Lower leg skin (tissue), 4 donors: ENCODE measurements around the gene ZDHHC6. TPM values are rescaled to one million over a fixed set of nuclear protein-coding genes. Genes with fewer than 3 reads are reported as not detected.
"Not testable (repeated sequence)": the region's sequence is repeated elsewhere in the genome, so short reads cannot be mapped to it uniquely, and the experiment has no call there.

Source experiments
- DNase-seq, 2 donors: peaks; one replicate each; pipeline ENCODE4 v3.0.0-alpha.2; 2019; ENCODE audit warnings: low spot score in 2 of 2
- H3K4me3 ChIP-seq: fragments of 200-600 bp; sonication (generic); 2 replicates; pipeline ENCODE4 v1.5.1; 2017; ENCODE audit warnings: mild to moderate bottlenecking, low read depth; ENCODE audit not compliant: poor library complexity, severe bottlenecking
- CTCF ChIP-seq, 3 donors: fragments of 450-650 bp; IDR thresholded peaks; one replicate each; pipeline ENCODE4 v1.5.1; 2016; ENCODE audit warnings: antibody characterized with exemption in 3 of 3, mild to moderate bottlenecking in 3 of 3, moderate library complexity in 2 of 3
- POLR2A ChIP-seq, 2 donors: fragments of 450-650 bp; IDR thresholded peaks; one replicate each; pipeline ENCODE4 v1.6.1; 2016 to 2017; ENCODE audit warnings: antibody characterized with exemption in 2 of 2, mild to moderate bottlenecking in 1 of 2, moderate library complexity in 1 of 2
- WGBS, 2 donors: methylation state at CpG; one replicate each; pipeline ENCODE4 v1.1.5; 2018; 5-methylcytosine and 5-hydroxymethylcytosine counted together
- intact Hi-C: fragments of 100-400 bp; cut with DNase I; formaldehyde crosslinking; loops from one replicate; pipeline ENCODE4 v1.15.0; 2023; ENCODE audit warnings: low total_unique reads
- total RNA-seq, 4 donors: library from RNA; depleted of rRNA; stranded (reverse); fragments of >200 nt; gene quantifications; one replicate each; pipeline ENCODE4 v1.1.0, GENCODE V29; 2016

The ZDHHC6 gene
- total RNA-seq, 4 donors from 2014 or later, result 10.0 to 30.6 (median 15.8) TPM

GRCh38 chr10:112407696-112408095 is 39.0 kb downstream of the ZDHHC6 start:
- intact Hi-C loops, result no loop called here
- WGBS, 2 donors, result 93 to 98% methylated on average over 1 of the region's 1 CpG
- DNase-seq, result no peak

DNA sequence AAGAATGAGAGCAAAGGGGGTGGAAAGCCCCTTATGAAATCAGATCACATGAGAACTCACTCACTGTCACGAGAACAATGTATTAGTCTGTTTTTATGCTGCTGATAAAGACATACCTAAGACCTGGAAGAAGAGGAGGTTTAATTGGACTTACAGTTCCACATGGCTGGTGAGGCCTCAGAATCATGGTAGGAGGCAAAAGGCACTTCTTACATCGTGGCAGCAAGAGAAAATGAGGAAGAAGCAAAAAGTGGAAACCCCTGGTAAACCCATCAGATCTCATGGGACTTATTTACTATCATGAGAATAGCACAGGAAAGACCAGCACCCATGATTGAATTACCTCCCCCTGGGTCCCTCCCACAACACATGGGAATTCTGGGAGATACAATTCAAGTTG is 39.9 kb downstream of the ZDHHC6 start:
- intact Hi-C loops, DNase-seq, H3K4me3 ChIP-seq: not testable (repeated sequence)
- 69 to 82% methylated on average over 2 of the region's 2 CpGs for WGBS, 2 donors

More at GRCh38 chr10:112407696-112408095, 39.0 kb downstream of the ZDHHC6 start:
- TF ChIP-seq CTCF (IDR thresholded peaks at IDR 0.05), result no peak
- TF ChIP-seq POLR2A (IDR thresholded peaks at IDR 0.05), result no peak
- no peak overlapping the region for H3K4me3 ChIP-seq

- WGBS, 2 donors, result 56 to 68% methylated on average over 3 of the region's 3 CpGs
- TF ChIP-seq CTCF (IDR thresholded peaks at IDR 0.05) (no peak), POLR2A (IDR thresholded peaks at IDR 0.05) (no peak)
- intact Hi-C loops, result no loop called here
- DNase-seq, result no peak
- H3K4me3 ChIP-seq, result no peak overlapping the region
These were observed 42.1 kb downstream of the ZDHHC6 start for GRCh38 chr10:112404617-112405016.

GRCh38 chr10:112402917-112403316 is 43.8 kb downstream of the ZDHHC6 start:
- TF ChIP-seq POLR2A (IDR thresholded peaks at IDR 0.05), result no peak
- TF ChIP-seq CTCF (IDR thresholded peaks at IDR 0.05), result no peak
- no peak for DNase-seq
- WGBS, 2 donors, result 73 to 74% methylated on average over 2 of the region's 2 CpGs
- no peak overlapping the region for H3K4me3 ChIP-seq
- intact Hi-C loops, result no loop called here

GRCh38 chr10:112397592-112397991 is 49.1 kb downstream of the ZDHHC6 start:
- DNase-seq, result no peak
- no peak for TF ChIP-seq POLR2A (IDR thresholded peaks at IDR 0.05)
- no peak for TF ChIP-seq CTCF (IDR thresholded peaks at IDR 0.05)
- 82 to 97% methylated on average over 2 of the region's 2 CpGs for WGBS, 2 donors
- no peak overlapping the region for H3K4me3 ChIP-seq
- intact Hi-C loops, result no loop called here

GRCh38 chr10:112395809-112396530 is 50.7 kb downstream of the ZDHHC6 start:
- TF ChIP-seq POLR2A (IDR thresholded peaks at IDR 0.05), result no peak
- no peak for TF ChIP-seq CTCF (IDR thresholded peaks at IDR 0.05)
- WGBS, 2 donors, result 67 to 72% methylated on average over 5 of the region's 5 CpGs
- no peak overlapping the region for H3K4me3 ChIP-seq
- intact Hi-C loops, result no loop called here
- DNase-seq, result no peak
